NB4 (cell line): ENCODE data around the gene CALHM1.
A peak's percentile ranks its signal among the peaks of the same experiment; 100 is the strongest.

Experiments
- DNase-seq: peaks from one replicate; pipeline ENCODE4 v3.0.0; 2010; ENCODE audit warnings: low read depth
- H3K4me3 ChIP-seq: one replicate; pipeline ENCODE4 v1.5.1; 2011; ENCODE audit warnings: mild to moderate bottlenecking, low read depth, low read length, moderate library complexity
- CTCF ChIP-seq: IDR thresholded peaks from one replicate; pipeline ENCODE4 v1.5.1; 2012; ENCODE audit warnings: low read depth, low read length
- MYC ChIP-seq: IDR thresholded peaks from 2 replicates; pipeline ENCODE4 v1.6.1; 2011; ENCODE audit warnings: low read depth, low read length
- POLR2A ChIP-seq: IDR thresholded peaks from 2 replicates; pipeline ENCODE4 v1.6.1; 2011; ENCODE audit warnings: mild to moderate bottlenecking; ENCODE audit not compliant: insufficient read length; ENCODE audit errors: extremely low read depth
- TF ChIP-seq, protein P1 (sequence below): IDR thresholded peaks from 2 replicates; pipeline ENCODE4 v1.6.1; 2011; ENCODE audit warnings: low read depth, low read length

Gene CALHM1

DNA sequence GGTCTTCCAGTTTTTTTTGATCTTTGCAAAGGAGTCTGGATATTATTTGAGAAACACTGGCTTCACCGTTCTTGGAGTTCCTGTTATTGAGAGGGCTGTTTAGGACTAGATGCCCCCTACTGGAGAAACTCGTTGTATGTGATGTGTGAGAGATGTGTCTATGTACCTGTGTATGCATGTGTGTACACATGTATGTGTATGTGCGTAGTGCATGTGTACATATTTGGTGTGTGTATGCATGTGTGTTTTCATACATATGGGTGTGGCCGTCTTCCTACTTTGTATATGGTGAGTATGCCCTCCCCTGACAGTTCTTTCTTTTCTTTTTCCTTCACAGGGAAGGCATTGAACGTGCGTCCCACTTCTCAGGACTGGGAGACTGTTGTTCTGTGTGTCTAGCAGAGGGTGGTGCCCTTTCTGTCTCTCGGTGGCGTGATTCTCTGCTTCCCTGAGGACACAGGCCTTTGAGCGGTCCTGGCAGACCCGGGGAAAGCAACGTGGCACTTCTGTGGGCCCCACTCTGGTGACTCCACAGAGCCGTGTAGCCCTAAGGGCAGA, 23.4 kb upstream of the CALHM1 start:
- TF ChIP-seq MYC (no peak), POLR2A (no peak), CTCF (peak; percentile 79)
- TF ChIP-seq, protein P1, sequence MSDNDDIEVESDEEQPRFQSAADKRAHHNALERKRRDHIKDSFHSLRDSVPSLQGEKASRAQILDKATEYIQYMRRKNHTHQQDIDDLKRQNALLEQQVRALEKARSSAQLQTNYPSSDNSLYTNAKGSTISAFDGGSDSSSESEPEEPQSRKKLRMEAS = peak; percentile 47
- DNase-seq = peak; percentile 87
- no peak overlapping the region for H3K4me3 ChIP-seq

DNA sequence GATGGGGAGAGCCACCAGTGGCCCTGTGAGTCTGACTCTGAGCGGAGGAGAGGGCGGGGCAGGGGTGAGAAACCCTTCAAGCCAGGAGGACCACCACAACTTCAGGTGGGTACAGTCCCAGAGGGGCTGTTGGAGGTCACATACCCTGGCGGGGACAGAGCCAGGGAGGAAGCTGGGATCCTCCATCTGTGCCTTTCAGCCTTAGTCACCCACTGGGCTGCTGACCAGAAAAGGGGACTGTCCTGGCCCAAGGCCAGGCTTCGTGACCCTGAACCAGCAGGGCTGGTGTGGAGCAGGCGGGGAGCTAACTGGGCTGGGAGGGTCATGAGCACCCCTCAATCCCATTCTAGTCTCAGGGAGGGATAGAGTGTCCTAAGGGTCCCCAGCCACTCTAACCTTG, 21.8 kb upstream of the CALHM1 start:
- DNase-seq = no peak
- TF ChIP-seq MYC = no peak
- TF ChIP-seq, protein P1 = no peak
- no peak for TF ChIP-seq CTCF
- TF ChIP-seq POLR2A = no peak
- H3K4me3 ChIP-seq = no peak overlapping the region

GRCh38 chr10:103479135-103479534, 20.4 kb upstream of the CALHM1 start, which contains the start of gene CALHM3:
CALHM3 (minus strand) TSS chr10:103479240; CDS start chr10:103479032, 208 bp downstream.
- DNase-seq = peak; percentile 65
- no peak within 1 kb of the TSS for H3K4me3 ChIP-seq
- no peak for TF ChIP-seq CTCF
- TF ChIP-seq, protein P1 = no peak
- no peak for TF ChIP-seq POLR2A

GRCh38 chr10:103478671-103479070, 20.0 kb upstream of the CALHM1 start:
- DNase-seq = no peak
- TF ChIP-seq MYC = no peak
- no peak for TF ChIP-seq POLR2A
- TF ChIP-seq, protein P1 = no peak
- no peak for TF ChIP-seq CTCF
- no peak overlapping the region for H3K4me3 ChIP-seq

DNA sequence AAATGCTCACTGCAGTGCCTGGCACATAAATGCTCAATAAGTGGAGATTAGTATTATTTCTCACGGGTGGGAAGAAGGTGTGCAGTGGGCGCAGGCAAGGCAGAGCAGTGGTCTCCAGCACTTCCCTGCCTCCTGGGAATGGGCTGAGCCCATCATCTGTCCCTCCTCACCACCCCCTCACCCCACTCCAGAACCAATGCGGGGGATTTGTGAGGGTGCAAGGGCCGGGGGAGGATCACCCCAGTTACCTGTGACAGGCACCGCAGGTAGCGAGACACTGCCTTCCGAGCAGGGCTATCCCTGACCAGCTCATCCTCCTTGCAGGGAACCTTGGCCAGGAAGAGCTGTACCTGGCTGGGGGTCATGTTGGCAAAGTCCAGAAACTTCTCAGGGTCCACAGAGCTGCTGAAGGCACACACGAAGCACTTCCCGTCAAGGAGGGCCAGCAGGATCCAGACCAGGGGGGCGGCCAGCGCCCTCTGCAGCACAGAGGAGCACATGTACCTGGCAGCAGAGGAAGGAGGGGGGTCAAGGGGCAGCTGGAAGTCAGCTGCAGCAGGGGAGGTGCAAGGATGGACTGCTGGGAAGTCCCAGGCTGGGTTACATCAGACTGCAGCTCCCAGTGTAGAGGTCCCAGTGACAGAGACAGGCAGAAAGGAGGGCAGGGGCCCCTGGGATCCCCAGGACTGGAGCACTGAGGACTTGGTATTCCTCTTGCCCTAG, 17.5 kb upstream of the CALHM1 start:
- TF ChIP-seq, protein P1 = peak; percentile 75
- TF ChIP-seq CTCF = peak; percentile 46
- no peak for TF ChIP-seq POLR2A
- no peak overlapping the region for H3K4me3 ChIP-seq
- peak; percentile 60 for DNase-seq
